Measurements from ENCODE around the gene B3GNT2.
"Not testable (repeated sequence)": the region's sequence is repeated elsewhere in the genome, so short reads cannot be mapped to it uniquely, and the experiment has no call there.

The B3GNT2 gene

DNA sequence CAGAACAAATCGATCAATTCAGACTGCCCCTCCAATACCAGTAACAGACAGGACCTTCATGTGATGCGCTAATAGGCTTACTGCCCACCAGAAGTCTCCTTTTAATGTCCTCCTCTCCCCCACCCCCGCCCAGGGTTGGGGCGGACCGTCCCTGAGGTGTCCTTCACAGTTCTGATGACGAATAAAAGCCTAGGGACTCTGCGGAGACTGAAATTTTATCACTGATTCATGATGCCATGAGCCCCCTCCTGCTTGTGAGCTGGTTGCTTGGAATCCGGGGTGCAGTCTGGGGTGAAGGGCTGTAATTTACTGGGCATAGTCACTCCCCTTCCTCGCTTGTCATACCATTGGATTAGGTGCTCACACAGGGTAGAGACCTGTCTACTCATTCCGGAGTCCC, 42.3 kb downstream of the B3GNT2 start:
- no peak for DNase-seq (ENCODE audit: low read depth)

DNA sequence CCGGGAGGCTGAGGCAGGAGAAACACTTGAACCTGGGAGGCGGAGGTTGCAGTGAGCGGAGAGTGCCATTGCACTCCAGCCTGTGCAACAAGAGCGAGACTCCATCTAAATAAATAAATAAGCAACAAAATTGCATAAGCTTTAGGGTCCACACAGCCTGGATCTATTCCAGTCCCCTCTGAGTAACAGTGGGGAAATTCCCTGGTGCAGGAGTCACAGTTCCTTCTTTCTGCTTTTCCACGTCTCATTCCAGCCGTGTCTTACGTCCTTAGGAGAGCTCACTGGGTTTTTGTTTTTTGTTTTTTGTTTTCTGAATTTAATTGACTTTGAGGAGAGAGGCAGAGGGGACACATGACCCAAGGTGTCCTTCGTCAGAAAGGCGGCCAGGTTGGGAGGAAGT, 44.6 kb downstream of the B3GNT2 start:
- no peak for DNase-seq (ENCODE audit: low read depth)

DNA sequence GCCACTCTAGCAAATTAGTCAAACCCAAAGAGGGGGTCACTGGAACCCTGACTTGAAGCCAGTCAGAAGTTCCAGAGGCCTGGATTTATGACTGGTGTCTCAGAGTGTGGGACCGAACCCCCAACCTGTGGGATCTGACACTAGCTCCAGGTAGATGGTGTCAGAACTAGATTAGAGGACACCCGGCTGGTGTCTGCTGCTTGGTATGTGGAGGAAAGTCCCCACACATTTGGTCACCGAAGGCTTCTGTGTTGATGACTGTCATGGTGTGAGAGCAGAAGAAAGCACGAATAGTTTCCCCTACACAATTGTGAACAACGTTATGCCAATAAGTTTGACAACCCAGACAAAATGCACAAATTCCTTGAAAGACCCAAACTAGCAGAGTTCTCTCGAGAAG, 48.1 kb downstream of the B3GNT2 start:
- no peak for DNase-seq (ENCODE audit: low read depth)

DNA sequence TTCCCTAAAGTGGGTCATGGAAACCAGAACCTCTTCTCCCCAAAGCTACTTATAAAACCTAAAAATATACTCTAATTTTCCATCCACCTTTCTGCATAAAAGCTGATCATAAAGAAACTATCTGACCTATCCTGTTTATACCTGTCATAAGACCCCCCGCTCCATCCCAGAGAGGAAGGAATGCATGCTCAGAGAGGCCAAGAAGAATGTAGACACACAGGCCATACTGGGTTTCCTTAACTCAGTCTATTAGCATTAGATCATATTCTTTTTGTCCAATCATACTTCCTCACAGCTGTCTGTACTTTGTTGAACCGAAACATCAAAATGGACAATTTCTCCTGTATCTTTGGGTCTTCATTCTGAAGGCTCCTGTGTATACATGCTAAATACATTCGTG, 52.3 kb downstream of the B3GNT2 start:
- DNase-seq (ENCODE audit: low read depth): no peak

DNA sequence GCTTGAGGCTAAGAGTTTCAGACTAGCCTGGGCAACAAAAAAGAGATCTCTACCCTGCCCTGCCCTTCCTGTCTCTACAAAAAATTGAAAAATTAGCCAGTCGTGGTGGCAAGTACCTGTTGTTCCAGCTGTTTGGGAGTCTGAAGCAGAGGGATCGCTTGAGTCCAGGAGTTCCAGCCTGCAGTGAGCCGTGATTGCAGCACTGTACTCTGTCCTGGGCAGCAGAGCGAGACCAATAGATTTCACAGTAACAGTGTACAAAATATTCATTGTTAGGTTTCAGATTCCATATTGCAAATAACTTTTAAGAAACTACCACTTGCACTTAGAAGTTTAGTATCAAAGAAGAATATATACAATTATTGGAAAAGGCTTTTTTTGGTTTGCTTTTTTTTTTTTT, 54.3 kb downstream of the B3GNT2 start:
- DNase-seq (ENCODE audit: low read depth): no peak

DNA sequence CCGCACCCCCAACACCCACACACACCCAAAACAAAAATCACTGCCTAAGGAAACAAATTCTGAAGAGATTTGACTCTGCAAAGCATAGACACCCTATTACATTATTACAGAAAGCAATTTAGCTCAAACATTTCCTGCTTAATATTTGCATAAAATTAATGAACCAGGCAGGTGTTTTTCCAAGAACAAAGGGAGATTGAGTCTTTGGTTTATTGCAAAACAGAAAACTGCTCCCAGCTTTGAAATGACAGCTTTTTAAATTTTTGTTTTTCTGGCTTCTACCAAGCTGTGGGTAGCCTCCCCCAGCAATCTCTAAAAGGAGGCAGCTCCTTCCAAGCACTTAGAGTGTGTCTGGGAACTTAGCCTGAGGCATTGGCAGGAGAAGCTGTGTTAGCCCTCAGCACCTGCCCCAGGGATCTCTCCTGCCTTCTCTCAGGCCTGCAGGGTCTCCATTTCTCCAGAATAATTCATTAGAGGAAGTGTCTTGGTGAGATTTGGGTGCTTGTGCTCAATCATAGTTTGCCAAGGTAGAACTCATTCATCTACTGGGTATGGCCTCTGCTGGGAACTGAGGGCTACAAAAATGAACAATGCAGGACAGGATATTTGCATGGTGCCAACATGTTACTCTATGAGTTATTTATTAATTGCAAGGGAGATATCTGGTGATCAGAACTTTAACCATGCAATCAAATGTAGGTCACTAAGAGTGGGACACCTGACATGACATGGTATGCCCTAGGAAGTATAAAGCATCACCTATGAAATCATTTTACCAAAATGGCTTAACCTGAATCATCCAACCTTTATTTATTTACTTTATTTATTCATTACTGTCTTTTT, 58.7 kb downstream of the B3GNT2 start:
- no peak for DNase-seq (ENCODE audit: low read depth)

DNA sequence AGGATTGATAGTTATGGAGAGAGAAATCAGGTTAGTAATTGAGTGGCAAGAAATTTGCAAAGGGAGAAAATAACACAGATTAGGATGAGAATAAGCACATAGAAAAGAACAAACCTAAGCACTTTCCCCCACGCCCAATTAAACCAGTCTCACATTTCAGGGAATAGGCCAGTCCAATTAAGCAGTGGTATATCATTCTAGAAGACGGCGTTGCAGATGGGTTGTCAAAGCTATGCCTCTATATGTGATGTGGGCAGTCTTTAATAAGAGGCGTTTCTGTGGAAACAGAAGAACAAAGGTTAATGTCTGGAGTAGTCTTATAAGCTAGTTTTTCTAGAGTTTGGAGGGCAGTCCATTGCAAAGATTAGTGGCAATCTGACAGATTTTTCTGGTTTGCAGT, 61.6 kb downstream of the B3GNT2 start:
- DNase-seq (ENCODE audit: low read depth): no peak

DNA sequence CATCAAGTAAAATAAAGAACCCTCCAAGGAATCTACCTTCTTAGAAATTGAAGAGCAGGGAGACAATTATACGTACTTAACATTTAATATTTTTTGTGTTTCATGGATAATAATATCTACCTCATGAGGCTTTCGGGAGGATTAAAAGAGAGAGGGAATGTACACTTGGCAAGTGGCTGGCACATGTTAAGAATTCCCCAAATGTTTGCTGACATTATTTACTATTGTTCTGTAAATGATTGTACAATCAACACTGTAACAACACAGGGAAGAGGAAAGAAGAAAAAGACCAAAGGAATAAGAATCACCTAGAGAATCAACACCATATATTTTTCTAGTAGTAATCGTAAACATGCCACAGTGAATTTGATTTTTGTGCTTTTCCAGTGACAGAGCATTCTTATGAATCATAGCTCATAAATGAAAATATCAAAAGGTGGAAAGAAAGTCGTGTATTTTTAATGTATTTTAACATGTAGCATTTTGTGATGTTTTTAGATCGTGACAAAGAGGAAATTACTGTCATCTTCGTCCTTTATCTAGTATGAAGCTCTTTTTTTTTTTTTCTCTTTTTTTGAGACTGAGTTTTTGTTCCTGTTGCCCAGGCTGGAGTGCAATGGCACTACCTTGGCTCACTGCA, 67.3 kb downstream of the B3GNT2 start:
- no peak for DNase-seq (ENCODE audit: low read depth)

DNA sequence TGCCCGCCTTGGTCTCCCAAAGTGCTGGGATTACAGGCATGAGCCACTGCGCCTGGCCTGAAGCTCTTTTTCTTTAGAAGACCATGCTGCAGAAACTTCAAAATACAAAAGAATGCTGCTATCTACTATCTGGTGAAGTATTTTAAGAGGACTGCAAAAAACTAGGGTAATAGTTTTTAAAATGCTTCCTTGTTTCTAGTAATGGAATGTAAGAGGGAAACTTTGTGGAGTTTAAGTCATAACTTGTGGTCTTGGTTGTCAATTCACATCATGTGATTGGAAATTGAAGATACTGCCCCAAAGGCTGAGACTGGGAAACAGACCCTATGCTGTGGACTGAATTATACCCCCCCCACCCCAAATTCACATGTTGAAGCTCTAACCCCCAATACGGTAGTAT, 68.3 kb downstream of the B3GNT2 start:
- DNase-seq (ENCODE audit: low read depth): no peak

DNA sequence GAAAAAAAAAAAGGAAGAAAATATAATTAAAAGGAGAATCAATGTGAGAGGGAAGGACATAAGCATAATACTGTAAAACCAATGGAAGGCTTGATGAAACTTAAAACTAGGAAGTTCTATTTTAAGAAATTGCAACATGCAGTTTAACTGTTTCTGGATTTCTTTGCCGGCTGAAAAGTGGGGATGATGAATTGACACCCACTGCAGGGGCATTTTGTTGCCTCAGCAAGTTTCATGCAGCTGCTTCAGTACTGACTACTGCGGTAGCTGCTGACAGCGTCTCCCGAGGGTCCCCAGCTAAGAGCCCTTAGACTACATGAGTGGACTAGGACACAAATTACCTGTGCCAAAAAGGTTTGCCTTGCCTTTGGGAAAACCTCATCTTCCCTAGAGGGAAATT, 69.2 kb downstream of the B3GNT2 start:
- no peak for DNase-seq (ENCODE audit: low read depth)

DNA sequence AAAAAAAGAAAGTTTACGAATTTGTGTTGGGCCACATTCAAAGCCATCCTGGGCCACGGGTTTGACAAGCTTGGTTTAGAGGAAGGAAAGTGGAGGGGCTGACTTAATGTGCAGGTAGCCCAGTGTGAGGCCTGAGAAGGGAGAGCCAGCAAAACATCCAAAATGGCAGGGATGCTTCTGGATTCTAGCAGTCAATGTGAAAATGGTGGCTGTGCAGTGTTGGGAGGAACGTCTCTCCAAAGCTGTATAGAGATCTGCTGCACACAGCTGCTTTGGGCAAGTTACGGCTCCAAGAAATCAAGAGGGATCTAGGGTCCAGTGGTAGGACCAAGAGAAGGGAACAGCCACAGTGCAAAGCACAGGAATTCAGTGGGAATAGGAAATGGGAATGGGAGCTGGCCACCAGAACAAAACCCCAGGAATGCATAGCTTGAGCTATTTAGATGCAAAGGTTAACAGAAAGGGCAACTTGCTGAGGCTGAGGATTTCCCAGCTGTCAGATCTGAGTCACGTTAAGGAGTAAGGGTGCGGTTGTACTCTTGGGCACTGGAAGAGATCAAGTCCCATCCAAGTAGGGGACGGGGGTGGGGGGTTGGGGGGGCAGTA, 70.6 kb downstream of the B3GNT2 start:
- DNase-seq (ENCODE audit: low read depth): no peak

DNA sequence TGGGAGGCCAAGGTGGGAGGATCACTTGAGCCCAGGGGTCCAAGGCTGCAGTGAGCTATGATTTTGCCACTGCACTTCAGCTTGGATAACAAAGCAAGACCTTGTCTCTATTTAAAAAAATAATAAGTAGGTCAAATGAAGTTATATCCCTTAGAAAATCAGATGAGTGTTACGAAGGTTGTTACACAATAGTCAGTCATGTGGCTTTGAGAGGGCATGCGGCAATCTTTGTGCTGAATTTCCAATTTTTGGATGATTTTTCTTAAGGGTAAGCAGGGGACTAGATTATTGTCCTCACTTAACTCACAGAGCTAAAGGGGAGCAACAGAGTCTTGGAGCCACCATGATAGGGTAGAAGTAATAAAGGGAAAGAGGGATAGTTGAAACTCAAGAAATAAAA, 71.8 kb downstream of the B3GNT2 start:
- no peak for DNase-seq (ENCODE audit: low read depth)

DNA sequence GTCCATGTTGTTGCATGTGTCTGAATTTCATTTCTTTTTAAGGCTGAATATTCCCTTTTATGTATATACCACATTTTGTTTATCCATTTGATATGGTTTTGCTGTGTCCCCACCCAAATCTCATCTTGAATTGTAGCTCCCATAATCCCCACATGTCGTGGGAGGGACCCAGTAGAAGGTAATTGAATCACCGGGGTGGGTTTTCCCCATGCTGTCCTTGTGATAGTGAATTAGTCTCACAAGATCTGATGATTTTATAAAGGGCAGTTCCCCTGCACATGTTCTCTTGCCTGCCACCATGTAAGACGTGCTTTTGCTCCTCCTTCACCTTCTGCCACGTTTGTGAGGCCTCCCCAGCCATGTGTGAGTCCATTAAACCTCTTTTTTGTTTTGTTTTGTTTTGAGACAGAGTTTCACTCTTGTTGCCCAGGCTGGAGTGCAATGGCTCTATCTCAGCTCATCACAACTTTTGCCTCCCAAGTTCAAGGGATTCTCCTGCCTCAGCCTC, 72.8 kb downstream of the B3GNT2 start:
- not testable (repeated sequence) for DNase-seq (ENCODE audit: low read depth)

DNA sequence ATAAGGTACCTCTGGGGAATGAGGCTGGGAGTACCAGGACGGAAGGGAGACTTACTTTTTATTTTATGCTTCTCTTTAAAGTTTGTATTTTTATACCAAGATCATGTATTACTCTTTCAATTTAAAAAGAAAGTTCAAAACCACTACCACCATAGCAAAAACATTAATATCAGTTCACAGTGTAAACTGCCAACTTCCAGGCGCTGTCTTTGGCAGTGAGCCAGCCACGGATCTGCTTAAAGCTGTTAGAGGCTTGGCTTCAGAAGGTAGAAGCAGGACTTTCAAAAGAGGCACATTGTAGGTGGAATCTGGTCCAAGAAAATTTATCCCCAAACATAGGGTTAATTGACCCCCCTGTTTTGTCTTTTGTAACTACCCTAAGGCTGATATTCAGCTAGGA, 74.8 kb downstream of the B3GNT2 start:
- no peak for DNase-seq (ENCODE audit: low read depth)
